Naive thymus-derived CD4-positive, alpha-beta T cell (primary cell): ENCODE data around the gene ANXA4. TPM values are rescaled to one million over a fixed set of nuclear protein-coding genes. Genes with fewer than 3 reads are reported as not detected.
A peak's percentile ranks its signal among the peaks of the same experiment; 100 is the strongest.

Source experiments
- ATAC-seq: fragments of 150-1000 bp; cut with Tn5 transposase; 2 replicates; pipeline ENCODE4 v1.10.0; 2021; ENCODE audit warnings: mild to moderate bottlenecking, moderate library complexity
- CTCF ChIA-PET: fragments of 350-600 bp; sonication (Branson Sonifier 250); formaldehyde crosslinking; loops from one replicate; lab custom pipeline; 2021; ENCODE audit warnings: antibody characterized with exemption; lab: Charles Lee
- POLR2A ChIA-PET: fragments of 350-600 bp; sonication (Branson Sonifier 250); formaldehyde crosslinking; loops from one replicate; lab custom pipeline; 2021; ENCODE audit warnings: antibody characterized with exemption, inconsistent platforms; lab: Charles Lee
- DNase-seq, 9 donors: peaks; one replicate each; pipeline versions ENCODE4 v3.0.0 to v3.0.0-alpha.2; 2020 to 2022; ENCODE audit warnings: mixed read lengths in 1 of 9
- H3K27ac ChIP-seq: one replicate; pipeline ENCODE4 v1.7.0; 2013; ENCODE audit warnings: mild to moderate bottlenecking, low read depth, low read length, moderate library complexity
- H3K27me3 ChIP-seq, 2 donors: one replicate each; pipeline ENCODE4 v1.7.0; 2013; ENCODE audit warnings: low read length in 2 of 2, mild to moderate bottlenecking in 2 of 2, moderate library complexity in 2 of 2; ENCODE audit not compliant: control insufficient read depth in 2 of 2, insufficient read depth in 2 of 2
- H3K36me3 ChIP-seq, 3 experiments: 1 replicate in 2 of 3; 2 replicates in 1 of 3; pipeline ENCODE4 v1.7.0; 2013; ENCODE audit warnings: low read length in 3 of 3, mild to moderate bottlenecking in 3 of 3, moderate library complexity in 1 of 3; ENCODE audit not compliant: insufficient read depth in 3 of 3, control insufficient read depth in 2 of 3
- H3K4me1 ChIP-seq, 2 donors: one replicate each; pipeline ENCODE4 v1.7.0; 2013; ENCODE audit warnings: low read length in 2 of 2, mild to moderate bottlenecking in 2 of 2, moderate library complexity in 1 of 2; ENCODE audit not compliant: control insufficient read depth in 2 of 2, insufficient read depth in 2 of 2
- H3K4me3 ChIP-seq: 2 replicates; pipeline ENCODE4 v1.7.0; 2013; ENCODE audit warnings: mild to moderate bottlenecking, low read length
- H3K9me3 ChIP-seq, 3 experiments: 1 replicate in 2 of 3; 2 replicates in 1 of 3; pipeline ENCODE4 v1.7.0; 2013; ENCODE audit warnings: low read length in 3 of 3; ENCODE audit not compliant: control insufficient read depth in 2 of 3
- H3K27ac Mint-ChIP-seq, 9 donors: one replicate each; pipeline ENCODE4 v1.8.0; 2020 to 2022; ENCODE audit warnings: mixed read lengths in 9 of 9, mild to moderate bottlenecking in 8 of 9, moderate library complexity in 5 of 9, inconsistent platforms in 2 of 9
- H3K27me3 Mint-ChIP-seq, 5 donors: one replicate each; pipeline ENCODE4 v1.8.0; 2021 to 2022; ENCODE audit warnings: mixed read lengths in 5 of 5, mild to moderate bottlenecking in 1 of 5
- H3K36me3 Mint-ChIP-seq, 5 donors: one replicate each; pipeline ENCODE4 v1.8.0; 2020 to 2022; ENCODE audit warnings: mixed read lengths in 5 of 5, mild to moderate bottlenecking in 3 of 5, inconsistent platforms in 1 of 5
- H3K4me1 Mint-ChIP-seq, 7 donors: one replicate each; pipeline ENCODE4 v1.8.0; 2020 to 2022; ENCODE audit warnings: mixed read lengths in 7 of 7, mild to moderate bottlenecking in 3 of 7, inconsistent platforms in 1 of 7
- H3K4me3 Mint-ChIP-seq, 10 donors: one replicate each; pipeline ENCODE4 v1.8.0; 2020 to 2022; ENCODE audit warnings: mild to moderate bottlenecking in 10 of 10, mixed read lengths in 10 of 10, moderate library complexity in 6 of 10, inconsistent platforms in 2 of 10
- H3K9me3 Mint-ChIP-seq, 11 donors: one replicate each; pipeline ENCODE4 v1.8.0; 2020 to 2022; ENCODE audit warnings: mixed read lengths in 11 of 11, mild to moderate bottlenecking in 4 of 11, inconsistent platforms in 1 of 11, moderate library complexity in 1 of 11
- intact Hi-C, 2 donors: fragments of 100-400 bp; cut with micrococcal nuclease; formaldehyde crosslinking; loops; one replicate each; pipeline ENCODE4 v1.15.1; 2023
- polyA plus RNA-seq, 2 donors: library from polyadenylated mRNA; unstranded; fragments of 300-500 nt; fragmentation: Illumina TruSeq; gene quantifications; one replicate each; pipeline ENCODE4 v1.2.3, GENCODE V29; 2021
- total RNA-seq, 6 experiments: library from RNA in 5 of 6; stranded (reverse) in 5 of 6; gene quantifications; 1 replicate in 5 of 6; 2 replicates in 1 of 6; pipeline ENCODE4 v1.2.3 and lab custom pipeline; 2021 to 2026

ANXA4 gene
- total and polyA plus RNA-seq, 7 experiments from 2014 or later = 3.1 to 75.6 (median 11.5) TPM

DNA sequence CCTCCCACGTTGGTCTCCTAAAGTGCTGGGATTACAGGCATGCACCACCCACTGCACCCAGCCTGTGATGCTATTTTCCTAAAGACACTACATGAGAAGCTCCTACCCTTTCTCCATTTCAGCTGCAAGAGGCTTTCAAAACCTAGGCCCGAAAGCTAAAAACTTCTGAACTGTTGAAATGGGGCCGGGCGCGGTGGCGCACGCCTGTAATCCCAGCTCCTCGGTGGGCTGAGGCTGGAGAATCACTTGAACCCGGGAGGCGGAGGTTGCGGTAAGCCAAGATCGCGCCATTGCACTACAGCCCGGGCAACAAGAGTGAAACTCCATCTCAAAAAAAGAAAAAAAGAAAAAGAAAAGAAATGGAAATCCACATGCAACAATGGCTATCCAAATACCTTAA is 18.1 kb upstream of the ANXA4 start:
- intact Hi-C loops = loop anchor here (1.0 to 10.0 kb wide), 6 partner anchors 94 to 925 kb away; partner anchors contain the start of gene FAM136A (in 2 of the 2)
- ChIA-PET POLR2A (interaction anchor here (0.7 to 1.3 kb wide), 3 partner anchors 27 to 94 kb away, joined by 3 to 5 read pairs (median 4); no protein-coding TSS in a partner anchor), CTCF (interaction anchor here (0.6 to 5.7 kb wide), 16 partner anchors 10 to 346 kb away, joined by 3 to 163 read pairs (median 4); no protein-coding TSS in a partner anchor)
- peaks cover 0 to 4% of the 10 kb centered on the region in 2 donors for H3K4me1 ChIP-seq
- H3K27ac Mint-ChIP-seq = no peak overlapping the region
- no peaks in the 10 kb centered on the region for H3K9me3 ChIP-seq
- H3K9me3 Mint-ChIP-seq = no peaks in the 10 kb centered on the region
- no peak for ATAC-seq
- H3K4me3 Mint-ChIP-seq = no peak overlapping the region
- no peak overlapping the region for H3K4me3 ChIP-seq
- peaks cover 0 to 8% (median 5%) of the 10 kb centered on the region in 7 donors for H3K4me1 Mint-ChIP-seq
- no peaks in the 10 kb centered on the region for H3K27me3 ChIP-seq
- H3K36me3 Mint-ChIP-seq = no peaks in the 10 kb centered on the region
- H3K27me3 Mint-ChIP-seq = peaks cover 0 to 7% (median 0%) of the 10 kb centered on the region in 5 donors
- H3K36me3 ChIP-seq = no peaks in the 10 kb centered on the region
- no peak for DNase-seq
- H3K27ac ChIP-seq = no peak overlapping the region

DNA sequence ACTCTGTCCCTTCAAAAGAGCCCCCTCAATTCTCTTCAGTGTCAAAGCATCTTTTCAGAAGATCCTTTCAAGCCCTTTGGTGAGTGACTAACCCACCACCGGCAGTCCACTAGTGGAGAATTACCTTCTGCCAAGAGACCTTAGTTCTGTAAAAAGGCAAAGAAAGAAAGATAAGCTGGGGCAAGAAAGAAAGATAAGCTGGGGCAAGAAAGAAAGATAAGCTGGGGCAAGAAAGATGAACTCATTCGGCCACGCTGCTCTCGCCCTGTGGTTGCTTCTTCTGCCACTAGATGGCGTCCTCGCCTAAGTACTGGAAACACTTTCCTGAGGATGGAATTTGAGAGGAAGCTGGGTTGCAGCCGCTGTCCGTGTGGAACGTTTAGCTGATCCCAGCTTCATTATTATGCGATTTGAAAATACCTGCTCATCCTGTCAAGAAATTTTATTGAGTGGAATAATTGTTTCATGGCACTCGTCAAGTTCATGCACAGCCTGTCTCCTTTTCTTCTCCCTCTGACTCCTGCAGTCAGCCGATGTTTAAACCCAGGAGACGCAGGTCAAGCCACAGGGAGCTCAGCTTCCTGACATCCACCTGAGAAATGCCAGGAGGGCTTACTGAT is 17.3 kb upstream of the ANXA4 start:
- Mint-ChIP-seq H3K4me1 (peaks cover 0 to 8% (median 5%) of the 10 kb centered on the region in 7 donors), H3K36me3 (no peaks in the 10 kb centered on the region), H3K4me3 (peak overlapping the region in 9 of 10 donors; percentile 35 to 81 (median 57)), H3K27me3 (peaks cover 0 to 7% (median 0%) of the 10 kb centered on the region in 5 donors), H3K27ac (no peak overlapping the region), H3K9me3 (no peaks in the 10 kb centered on the region)
- peaks cover 0 to 4% of the 10 kb centered on the region in 2 donors for H3K4me1 ChIP-seq
- ChIA-PET CTCF (interaction anchor here (0.6 to 5.7 kb wide), 43 partner anchors 8 to 616 kb away, joined by 3 to 163 read pairs (median 4); partner anchors contain the start of gene ANXA4), POLR2A (interaction anchor here (0.5 to 1.4 kb wide), 9 partner anchors 8 to 569 kb away, joined by 3 to 5 read pairs (median 3); partner anchors contain the start of gene SNRPG)
- DNase-seq (peak; percentile 59 to 85 (median 74)), ATAC-seq (peak; percentile 92)
- no peak overlapping the region for H3K27ac ChIP-seq
- H3K36me3 ChIP-seq = no peaks in the 10 kb centered on the region
- H3K27me3 ChIP-seq = no peaks in the 10 kb centered on the region
- intact Hi-C loops = loop anchor here (1.0 to 10.0 kb wide), 9 partner anchors 73 to 924 kb away; partner anchors contain the start of genes FAM136A (in 2 of the 2) and SNRNP27 (in 1 of the 2)
- H3K9me3 ChIP-seq = no peaks in the 10 kb centered on the region
- H3K4me3 ChIP-seq = no peak overlapping the region

DNA sequence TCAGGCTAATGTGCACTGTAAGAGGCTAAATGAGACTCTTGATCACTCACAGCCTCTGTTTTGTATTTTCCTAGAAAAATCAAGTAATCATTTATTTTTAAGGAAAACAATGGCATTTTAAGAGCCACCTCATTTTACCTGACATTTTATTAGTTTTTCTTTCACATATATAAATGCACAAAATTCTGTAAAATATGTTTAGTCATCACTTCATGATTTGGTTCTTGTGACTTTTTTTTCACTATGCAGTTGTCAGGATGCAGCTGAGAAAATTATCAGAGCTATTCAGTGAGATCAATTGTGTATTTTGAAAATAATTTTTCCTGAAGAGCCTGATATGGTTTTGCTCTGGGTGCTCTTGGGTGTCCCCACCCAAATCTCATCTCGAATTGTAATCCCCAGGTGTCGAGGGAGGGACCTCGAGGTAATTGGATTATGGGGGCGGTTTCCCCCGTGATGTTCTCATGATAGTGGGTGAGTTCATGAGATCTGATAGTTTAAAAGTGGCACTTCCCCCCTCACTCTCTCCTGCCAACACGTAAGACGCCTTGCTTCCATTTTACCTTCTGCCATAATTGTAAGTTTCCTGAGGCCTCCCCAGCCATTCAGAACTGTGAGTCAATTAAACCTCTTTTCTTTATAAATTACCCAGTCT is 16.1 kb upstream of the ANXA4 start:
- CTCF ChIA-PET = interaction anchor here (0.7 to 5.7 kb wide), 17 partner anchors 8 to 252 kb away, joined by 3 to 163 read pairs (median 5); no protein-coding TSS in a partner anchor
- H3K9me3 Mint-ChIP-seq = no peaks in the 10 kb centered on the region
- H3K9me3 ChIP-seq = no peaks in the 10 kb centered on the region
- no peaks in the 10 kb centered on the region for H3K36me3 ChIP-seq
- no peak for ATAC-seq
- peaks cover 0 to 8% (median 5%) of the 10 kb centered on the region in 7 donors for H3K4me1 Mint-ChIP-seq
- intact Hi-C loops = loop anchor here (2.0 to 10.0 kb wide), 6 partner anchors 71 to 923 kb away; partner anchors contain the start of gene SNRNP27 (in 1 of the 2)
- peaks cover 0 to 4% of the 10 kb centered on the region in 2 donors for H3K4me1 ChIP-seq
- no peak for DNase-seq
- peaks cover 0 to 3% (median 0%) of the 10 kb centered on the region in 5 donors for H3K27me3 Mint-ChIP-seq
- no peak overlapping the region for H3K4me3 ChIP-seq
- no peak overlapping the region for H3K27ac Mint-ChIP-seq
- POLR2A ChIA-PET = interaction anchor here (1.4 kb wide), 1 partner anchor 89 kb away, joined by 4 read pairs; no protein-coding TSS in a partner anchor
- no peaks in the 10 kb centered on the region for H3K36me3 Mint-ChIP-seq
- no peak overlapping the region for H3K27ac ChIP-seq
- peak overlapping the region in 1 of 10 donors; percentile 1 for H3K4me3 Mint-ChIP-seq
- H3K27me3 ChIP-seq = no peaks in the 10 kb centered on the region

DNA sequence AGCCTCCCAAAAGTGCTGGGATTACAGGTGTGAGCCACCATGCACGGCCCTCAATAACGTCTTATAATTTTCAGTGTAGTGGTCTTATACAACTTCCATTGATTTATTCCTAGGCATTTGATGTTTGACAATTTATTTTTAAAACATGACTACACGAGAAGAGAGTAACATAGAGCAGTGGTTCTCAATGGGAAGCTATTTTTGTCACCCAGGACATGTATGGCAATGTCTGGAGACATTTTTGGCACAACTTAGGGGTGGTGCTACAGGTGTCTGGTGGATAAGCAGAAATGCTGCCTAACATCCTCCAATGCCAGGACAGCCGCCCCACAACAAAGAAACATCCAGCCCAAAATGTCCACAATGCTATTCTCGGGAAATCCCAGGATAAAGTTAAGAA is 12.7 kb upstream of the ANXA4 start:
- no peak overlapping the region for H3K27ac ChIP-seq
- no peaks in the 10 kb centered on the region for H3K9me3 Mint-ChIP-seq
- no peak overlapping the region for H3K4me3 ChIP-seq
- no peaks in the 10 kb centered on the region for H3K9me3 ChIP-seq
- peaks cover 0 to 13% (median 5%) of the 10 kb centered on the region in 7 donors for H3K4me1 Mint-ChIP-seq
- CTCF ChIA-PET = interaction anchor here (0.7 to 1.3 kb wide), 2 partner anchors 10 to 87 kb away, joined by 4 to 5 read pairs; no protein-coding TSS in a partner anchor
- DNase-seq = no peak
- no peaks in the 10 kb centered on the region for H3K27me3 ChIP-seq
- intact Hi-C loops = loop anchor here (5.0 to 10.0 kb wide), 5 partner anchors 68 to 416 kb away; partner anchors contain the start of gene SNRNP27 (in 1 of the 2)
- H3K27ac Mint-ChIP-seq = no peak overlapping the region
- no peak for ATAC-seq
- peaks cover 0 to 3% (median 0%) of the 10 kb centered on the region in 5 donors for H3K27me3 Mint-ChIP-seq
- POLR2A ChIA-PET = no interaction called here
- H3K4me1 ChIP-seq = peaks cover 0 to 4% of the 10 kb centered on the region in 2 donors
- H3K36me3 Mint-ChIP-seq = no peaks in the 10 kb centered on the region
- no peaks in the 10 kb centered on the region for H3K36me3 ChIP-seq
- H3K4me3 Mint-ChIP-seq = no peak overlapping the region

DNA sequence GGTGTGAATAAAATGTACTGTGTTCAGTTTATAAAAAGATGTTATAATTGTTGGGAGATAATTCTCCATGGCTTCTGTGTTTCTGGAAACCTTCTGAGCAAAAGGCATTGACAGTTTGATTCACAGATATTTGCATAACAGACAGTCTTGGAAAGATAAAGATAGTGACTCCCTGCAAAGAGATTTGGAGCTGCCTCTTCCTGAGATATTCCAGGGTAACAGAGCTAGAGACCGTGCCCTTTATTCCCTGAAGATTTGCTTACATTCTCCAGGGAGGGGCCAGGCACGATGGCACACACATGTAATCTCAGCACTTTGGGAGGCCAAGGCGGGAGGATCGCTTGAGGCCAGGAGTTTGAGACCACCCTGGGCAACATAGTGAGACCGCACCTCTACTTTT is 12.2 kb upstream of the ANXA4 start:
- Mint-ChIP-seq H3K36me3 (no peaks in the 10 kb centered on the region), H3K9me3 (no peaks in the 10 kb centered on the region), H3K4me1 (peaks cover 0 to 8% (median 2%) of the 10 kb centered on the region in 7 donors), H3K27me3 (peaks cover 0 to 3% (median 0%) of the 10 kb centered on the region in 5 donors), H3K27ac (no peak overlapping the region), H3K4me3 (no peak overlapping the region)
- Histone ChIP-seq H3K9me3 (no peaks in the 10 kb centered on the region), H3K36me3 (no peaks in the 10 kb centered on the region), H3K27me3 (no peaks in the 10 kb centered on the region), H3K27ac (no peak overlapping the region), H3K4me1 (peaks cover 0 to 2% of the 10 kb centered on the region in 2 donors), H3K4me3 (no peak overlapping the region)
- ChIA-PET POLR2A (no interaction called here), CTCF (interaction anchor here (1.3 kb wide), 1 partner anchor 87 kb away, joined by 5 read pairs; no protein-coding TSS in a partner anchor)
- intact Hi-C loops = loop anchor here (5.0 to 10.0 kb wide), 5 partner anchors 68 to 415 kb away; partner anchors contain the start of gene SNRNP27 (in 1 of the 2)
- DNase-seq (no peak), ATAC-seq (no peak)
